Activated CD4-positive, alpha-beta T cell treated with anti-CD3 and anti-CD28 coated beads for 36 hours (primary cell): ENCODE data around the gene GALNTL6. TPM values are rescaled to one million over a fixed set of nuclear protein-coding genes. Genes with fewer than 3 reads are reported as not detected.
"Not testable (repeated sequence)": the region's sequence is repeated elsewhere in the genome, so short reads cannot be mapped to it uniquely, and the experiment has no call there.

Experiments
- ATAC-seq: fragments of 200-7000 bp; cut with Tn5 transposase; one replicate; pipeline ENCODE4 v1.10.0; 2021; ENCODE audit warnings: mild to moderate bottlenecking, moderate library complexity
- CTCF ChIA-PET: fragments of 350-600 bp; sonication (Branson Sonifier 250); formaldehyde crosslinking; loops from one replicate; lab custom pipeline; 2021; ENCODE audit warnings: antibody characterized with exemption; lab: Charles Lee
- POLR2A ChIA-PET: fragments of 350-600 bp; sonication (Branson Sonifier 250); formaldehyde crosslinking; loops from one replicate; lab custom pipeline; 2021; ENCODE audit warnings: antibody characterized with exemption, inconsistent platforms; lab: Charles Lee
- DNase-seq: peaks from one replicate; pipeline ENCODE4 v3.0.0-alpha.2; 2020
- H3K27ac Mint-ChIP-seq: one replicate; pipeline ENCODE4 v1.8.0; 2021; ENCODE audit warnings: mixed read lengths
- H3K27me3 Mint-ChIP-seq: one replicate; pipeline ENCODE4 v1.8.0; 2021; ENCODE audit warnings: mixed read lengths
- H3K36me3 Mint-ChIP-seq: one replicate; pipeline ENCODE4 v1.8.0; 2021; ENCODE audit warnings: low read depth, mixed read lengths
- H3K4me1 Mint-ChIP-seq: one replicate; pipeline ENCODE4 v1.8.0; 2021; ENCODE audit warnings: mixed read lengths
- H3K4me3 Mint-ChIP-seq: one replicate; pipeline ENCODE4 v1.8.0; 2021; ENCODE audit warnings: mild to moderate bottlenecking, moderate library complexity, mixed read lengths
- H3K9me3 Mint-ChIP-seq: one replicate; pipeline ENCODE4 v1.8.0; 2021; ENCODE audit warnings: low read depth, mixed read lengths
- intact Hi-C, 2 experiments: fragments of 100-400 bp; cut with DNase I in 1 of 2; cut with micrococcal nuclease in 1 of 2; formaldehyde crosslinking; loops; one replicate each; pipeline versions ENCODE4 v1.14.2 to v1.15.1; 2022 to 2024; cut with DNase I, micrococcal nuclease
- total RNA-seq, 2 experiments: library from RNA; stranded (reverse); gene quantifications; one replicate each; pipeline ENCODE4 v1.2.3, GENCODE V29; 2021

The GALNTL6 gene
- total RNA-seq, 2 experiments from 2014 or later, result not detected

DNA sequence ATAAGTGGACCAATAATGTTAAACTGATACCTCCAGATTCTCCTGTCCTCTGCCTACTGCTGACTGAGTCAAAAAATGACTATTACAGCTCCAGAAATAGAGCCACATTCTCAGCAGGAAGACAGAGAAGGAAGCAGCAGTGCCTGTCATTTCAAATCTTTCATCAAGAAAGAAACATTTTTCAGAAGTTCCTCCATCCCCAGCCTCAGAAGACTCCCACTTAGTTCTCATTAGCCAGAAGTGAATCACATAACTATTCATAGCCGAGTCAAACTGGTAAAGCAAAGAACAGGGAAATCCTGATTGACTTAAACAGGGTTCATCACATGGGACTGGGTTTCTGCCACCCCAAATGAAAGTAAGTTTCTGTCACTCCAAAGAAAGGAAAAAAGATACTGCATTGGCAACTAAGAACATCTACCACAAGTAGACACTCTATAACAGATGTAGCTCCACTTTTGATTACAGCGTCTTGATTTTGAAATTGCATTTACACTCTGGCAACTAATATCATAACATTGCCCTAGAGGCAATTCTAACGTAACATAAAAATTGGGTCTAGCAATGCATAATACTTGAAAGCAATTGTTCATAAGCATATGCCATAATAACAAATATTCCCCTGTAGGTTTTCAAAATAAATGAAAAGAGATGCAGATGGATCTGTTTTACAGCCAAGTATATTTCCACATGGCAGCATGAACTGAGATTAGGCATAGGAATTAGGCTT, 599.8 kb downstream of the GALNTL6 start:
- no peak overlapping the region for H3K4me3 Mint-ChIP-seq
- no peaks in the 10 kb centered on the region for H3K4me1 Mint-ChIP-seq
- DNase-seq (no peak), ATAC-seq (no peak)
- ChIA-PET CTCF (no interaction called here), POLR2A (no interaction called here)
- H3K27ac Mint-ChIP-seq, result no peak overlapping the region
- no peaks in the 10 kb centered on the region for H3K9me3 Mint-ChIP-seq
- intact Hi-C loops, result no loop called here
- no peaks in the 10 kb centered on the region for H3K36me3 Mint-ChIP-seq
- no peaks in the 10 kb centered on the region for H3K27me3 Mint-ChIP-seq

DNA sequence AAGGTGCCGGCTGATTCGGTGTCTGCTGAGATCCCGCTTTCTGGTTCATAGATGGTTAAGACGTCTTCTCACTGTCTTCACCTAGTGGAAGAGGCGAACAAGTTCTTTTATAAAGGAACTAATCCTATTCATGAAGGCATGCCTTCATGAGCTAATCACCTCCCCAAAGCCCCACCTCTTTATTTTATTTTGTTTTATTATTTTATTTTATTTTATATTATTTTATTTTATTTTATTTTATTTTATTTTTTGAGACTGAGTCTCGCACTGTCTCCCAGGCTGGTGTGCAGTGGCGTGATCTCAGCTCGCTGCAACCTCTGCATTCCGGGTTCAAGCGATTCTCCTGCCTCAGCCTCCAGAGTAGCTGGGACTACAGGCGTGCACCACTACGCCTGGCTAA, 615.8 kb downstream of the GALNTL6 start:
- intact Hi-C loops, POLR2A ChIA-PET: not testable (repeated sequence)

DNA sequence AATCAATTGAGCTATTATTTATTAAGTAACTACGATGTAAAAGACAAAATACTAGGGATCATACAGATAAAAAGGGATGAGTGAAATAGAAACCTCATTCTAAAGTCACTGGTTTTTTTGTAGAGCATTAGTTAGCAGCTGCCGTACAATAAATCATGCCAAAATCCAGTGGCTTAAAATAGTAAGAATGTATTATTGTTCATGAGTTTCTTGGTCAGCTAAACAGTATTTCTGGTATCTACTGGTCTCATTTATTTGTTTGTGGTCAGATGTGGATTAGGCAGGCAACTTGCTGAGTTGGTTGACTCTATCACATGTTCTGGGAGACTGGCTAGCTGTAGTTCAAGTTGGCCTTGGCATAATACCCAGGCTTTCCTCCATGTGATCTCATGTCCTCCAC, 667.3 kb downstream of the GALNTL6 start:
- ChIA-PET CTCF (no interaction called here), POLR2A (no interaction called here)
- H3K9me3 Mint-ChIP-seq, result peaks cover 6% of the 10 kb centered on the region
- H3K4me1 Mint-ChIP-seq, result no peaks in the 10 kb centered on the region
- DNase-seq, result no peak
- no peak overlapping the region for H3K4me3 Mint-ChIP-seq
- no peaks in the 10 kb centered on the region for H3K27me3 Mint-ChIP-seq
- intact Hi-C loops, result no loop called here
- no peak for ATAC-seq
- no peak overlapping the region for H3K27ac Mint-ChIP-seq
- no peaks in the 10 kb centered on the region for H3K36me3 Mint-ChIP-seq

More for the DNA sequence above, 615.8 kb downstream of the GALNTL6 start:
- H3K9me3 Mint-ChIP-seq, H3K4me1 Mint-ChIP-seq, H3K36me3 Mint-ChIP-seq, H3K27ac Mint-ChIP-seq, H3K4me3 Mint-ChIP-seq, ATAC-seq, H3K27me3 Mint-ChIP-seq, DNase-seq: not testable (repeated sequence)
- CTCF ChIA-PET, result interaction anchor here (0.6 kb wide), 1 partner anchor 1929 kb away, joined by 3 read pairs; no protein-coding TSS in a partner anchor

DNA sequence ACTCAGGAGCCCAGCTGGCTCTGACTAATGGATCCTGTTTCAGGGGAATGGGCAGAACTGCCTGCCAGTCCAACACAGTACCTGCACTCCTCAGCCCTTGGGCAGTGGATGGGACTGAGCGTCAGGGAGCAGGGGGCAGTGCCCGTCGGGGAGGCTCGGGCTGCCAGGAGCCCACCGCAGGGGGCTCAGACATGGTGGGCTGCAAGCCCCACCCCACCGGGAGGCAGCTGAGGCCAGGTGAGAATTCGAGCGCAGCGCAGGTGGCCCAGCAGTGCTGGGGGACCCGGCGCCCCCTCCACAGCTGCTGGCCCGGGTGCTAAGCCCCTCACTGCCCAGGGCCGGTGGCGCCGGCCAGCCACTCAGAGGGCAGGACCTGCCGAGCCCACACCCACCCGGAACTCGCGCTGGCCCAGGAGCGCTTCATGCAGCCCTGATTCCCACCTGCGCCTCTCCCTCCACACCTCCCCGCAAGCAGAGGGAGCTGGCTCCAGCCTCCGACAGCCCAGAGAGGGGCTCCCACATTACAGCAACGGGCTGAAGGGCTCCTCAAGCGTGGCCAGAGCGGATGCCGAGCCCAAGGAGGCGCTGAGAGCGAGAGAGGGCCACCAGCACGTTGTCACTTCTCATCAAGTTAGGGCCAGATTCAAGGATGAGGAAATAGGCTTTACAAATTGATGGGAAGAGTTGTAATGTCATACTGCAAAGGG, 668.8 kb downstream of the GALNTL6 start:
- POLR2A ChIA-PET, result no interaction called here
- no peak for DNase-seq
- Mint-ChIP-seq H3K4me1 (no peaks in the 10 kb centered on the region), H3K27me3 (no peaks in the 10 kb centered on the region), H3K27ac (no peak overlapping the region), H3K36me3 (no peaks in the 10 kb centered on the region), H3K9me3 (peaks cover 6% of the 10 kb centered on the region), H3K4me3 (no peak overlapping the region)
- ATAC-seq, result no peak
- intact Hi-C loops, result no loop called here
- CTCF ChIA-PET, result no interaction called here

DNA sequence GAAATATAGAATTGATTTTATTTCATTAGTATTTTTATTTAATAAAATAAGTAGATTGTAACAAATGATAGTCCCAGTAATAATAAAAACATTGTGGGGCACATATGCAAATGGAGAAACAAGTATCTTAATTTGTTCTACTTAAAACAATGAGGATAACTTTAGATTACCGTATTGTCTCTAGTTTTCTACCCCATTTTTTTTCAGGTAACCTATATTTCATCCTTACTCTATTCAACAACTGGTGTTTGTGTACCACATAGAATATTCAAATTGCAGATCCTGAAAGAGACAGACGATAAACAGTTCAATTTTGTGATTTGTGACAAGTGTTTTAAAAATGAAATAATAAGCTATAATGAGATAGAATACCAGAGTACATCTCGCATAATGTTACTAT, 671.8 kb downstream of the GALNTL6 start:
- Mint-ChIP-seq H3K4me1 (no peaks in the 10 kb centered on the region), H3K36me3 (no peaks in the 10 kb centered on the region), H3K4me3 (no peak overlapping the region), H3K9me3 (no peaks in the 10 kb centered on the region), H3K27ac (no peak overlapping the region), H3K27me3 (no peaks in the 10 kb centered on the region)
- intact Hi-C loops, result no loop called here
- POLR2A ChIA-PET, result no interaction called here
- ATAC-seq (no peak), DNase-seq (no peak)
- CTCF ChIA-PET, result no interaction called here

DNA sequence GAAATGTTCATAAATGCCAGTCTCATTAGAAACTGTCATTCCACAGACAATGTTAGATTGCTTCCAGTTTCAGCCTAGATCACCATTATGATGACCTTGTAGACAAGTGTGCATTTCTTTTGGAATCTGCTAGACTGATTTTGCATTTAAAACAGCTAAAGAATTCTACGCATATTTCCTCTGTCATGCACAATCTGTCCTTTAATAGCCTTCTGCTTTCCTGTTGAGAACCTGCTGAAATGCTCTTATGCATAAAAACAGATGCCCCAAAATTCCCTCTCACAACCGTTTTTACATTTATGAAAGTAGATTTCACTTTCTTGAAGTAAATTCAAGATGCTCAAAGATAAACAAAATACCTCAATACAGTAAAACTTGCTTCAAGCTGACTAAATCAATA, 673.3 kb downstream of the GALNTL6 start:
- ChIA-PET POLR2A (no interaction called here), CTCF (no interaction called here)
- DNase-seq, result no peak
- H3K9me3 Mint-ChIP-seq, result no peaks in the 10 kb centered on the region
- no peaks in the 10 kb centered on the region for H3K36me3 Mint-ChIP-seq
- ATAC-seq, result no peak
- H3K27ac Mint-ChIP-seq, result no peak overlapping the region
- no peak overlapping the region for H3K4me3 Mint-ChIP-seq
- no peaks in the 10 kb centered on the region for H3K4me1 Mint-ChIP-seq
- H3K27me3 Mint-ChIP-seq, result no peaks in the 10 kb centered on the region
- intact Hi-C loops, result no loop called here

DNA sequence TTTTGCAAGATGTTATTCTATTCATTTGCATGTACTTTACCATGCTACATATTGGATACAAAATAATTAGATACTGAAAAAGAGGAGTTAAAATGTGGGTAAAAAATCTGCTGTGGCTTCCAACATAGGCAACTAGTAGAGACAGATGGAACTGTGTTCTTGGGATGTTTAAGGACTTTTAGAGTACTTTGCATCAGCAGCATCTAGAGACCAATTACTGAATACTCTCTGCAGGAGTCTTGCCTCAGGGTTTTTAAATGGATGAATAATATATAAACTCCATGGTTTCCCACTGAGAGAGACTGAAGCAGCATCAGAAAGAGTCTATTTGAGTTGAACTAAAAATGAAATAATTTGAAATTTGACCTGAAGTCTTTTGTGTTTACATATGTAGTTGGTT, 676.7 kb downstream of the GALNTL6 start:
- intact Hi-C loops, result no loop called here
- CTCF ChIA-PET, result no interaction called here
- Mint-ChIP-seq H3K27ac (no peak overlapping the region), H3K4me3 (no peak overlapping the region), H3K27me3 (no peaks in the 10 kb centered on the region), H3K9me3 (peaks cover 2% of the 10 kb centered on the region), H3K4me1 (no peaks in the 10 kb centered on the region), H3K36me3 (no peaks in the 10 kb centered on the region)
- POLR2A ChIA-PET, result no interaction called here
- no peak for ATAC-seq
- DNase-seq, result no peak

DNA sequence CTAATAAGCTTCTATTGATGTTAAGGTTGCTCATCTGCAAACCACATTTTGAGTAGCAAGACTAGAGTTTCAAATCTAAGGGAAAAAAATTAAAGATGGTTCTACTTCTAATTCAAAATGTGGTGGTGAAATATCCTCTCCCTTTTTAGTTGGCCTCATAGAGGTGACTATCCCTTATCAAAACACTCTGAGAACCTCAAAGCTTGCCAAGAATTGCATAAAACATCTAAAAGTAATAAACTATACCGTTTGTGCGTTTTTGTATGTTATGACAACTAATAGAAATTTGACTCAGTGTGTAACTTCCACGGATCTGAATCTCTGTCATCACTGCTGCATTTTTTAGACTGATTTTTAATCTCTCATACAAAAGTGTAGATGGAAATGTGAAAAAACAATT, 682.6 kb downstream of the GALNTL6 start:
- H3K27me3 Mint-ChIP-seq, result no peaks in the 10 kb centered on the region
- ATAC-seq, result no peak
- peaks cover 2% of the 10 kb centered on the region for H3K9me3 Mint-ChIP-seq
- H3K27ac Mint-ChIP-seq, result no peak overlapping the region
- DNase-seq, result no peak
- CTCF ChIA-PET, result no interaction called here
- H3K4me3 Mint-ChIP-seq, result no peak overlapping the region
- no peaks in the 10 kb centered on the region for H3K4me1 Mint-ChIP-seq
- POLR2A ChIA-PET, result no interaction called here
- H3K36me3 Mint-ChIP-seq, result no peaks in the 10 kb centered on the region
- intact Hi-C loops, result no loop called here

DNA sequence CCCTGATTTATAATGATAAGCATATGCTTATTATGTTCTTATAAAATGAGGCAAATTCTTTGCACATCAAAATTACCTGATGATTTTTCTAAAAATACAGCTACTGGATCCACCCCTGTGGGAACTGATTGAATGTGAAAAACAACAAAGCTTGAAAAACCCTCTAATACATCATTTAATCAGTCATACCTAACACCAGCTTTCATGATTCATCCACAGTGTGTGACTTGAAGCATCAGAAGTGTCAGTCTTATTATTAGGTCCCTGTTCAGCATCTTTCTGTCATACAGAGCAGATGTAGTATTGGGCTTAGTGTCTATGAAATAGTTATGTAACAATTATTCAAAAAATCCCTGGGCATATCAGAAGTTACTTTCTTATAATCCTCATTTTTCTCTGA, 684.1 kb downstream of the GALNTL6 start:
- no peak for DNase-seq
- CTCF ChIA-PET, result interaction anchor here (0.6 kb wide), 1 partner anchor 469 kb away, joined by 3 read pairs; no protein-coding TSS in a partner anchor
- H3K27ac Mint-ChIP-seq, result no peak overlapping the region
- no peaks in the 10 kb centered on the region for H3K36me3 Mint-ChIP-seq
- H3K4me3 Mint-ChIP-seq, result no peak overlapping the region
- intact Hi-C loops, result no loop called here
- no peaks in the 10 kb centered on the region for H3K27me3 Mint-ChIP-seq
- H3K4me1 Mint-ChIP-seq, result no peaks in the 10 kb centered on the region
- no peak for ATAC-seq
- POLR2A ChIA-PET, result no interaction called here
- H3K9me3 Mint-ChIP-seq, result peaks cover 2% of the 10 kb centered on the region

DNA sequence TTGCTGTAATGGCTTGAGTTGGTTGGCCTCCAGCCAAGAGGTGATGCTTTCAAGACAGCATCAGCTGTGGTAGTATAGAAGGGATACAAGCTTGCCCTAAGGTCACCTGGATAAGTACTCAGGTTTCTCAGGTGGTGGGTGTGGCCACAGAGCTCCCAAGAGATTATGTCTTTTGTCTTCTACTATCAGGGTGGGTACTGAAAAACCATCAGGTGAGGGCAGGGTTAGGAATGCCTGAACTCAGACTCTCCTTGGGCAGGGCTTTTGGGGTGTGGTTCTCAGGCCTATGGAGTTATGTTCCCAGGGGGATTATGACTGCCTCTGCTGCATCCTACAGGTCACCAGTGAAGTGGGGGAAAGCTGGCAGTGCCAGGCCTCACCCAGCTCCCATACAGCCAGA, 700.8 kb downstream of the GALNTL6 start:
- Mint-ChIP-seq H3K9me3 (peaks cover 2% of the 10 kb centered on the region), H3K4me1 (no peaks in the 10 kb centered on the region)
- CTCF ChIA-PET, result interaction anchor here (1.0 kb wide), 1 partner anchor 14 kb away, joined by 3 read pairs; no protein-coding TSS in a partner anchor

DNA sequence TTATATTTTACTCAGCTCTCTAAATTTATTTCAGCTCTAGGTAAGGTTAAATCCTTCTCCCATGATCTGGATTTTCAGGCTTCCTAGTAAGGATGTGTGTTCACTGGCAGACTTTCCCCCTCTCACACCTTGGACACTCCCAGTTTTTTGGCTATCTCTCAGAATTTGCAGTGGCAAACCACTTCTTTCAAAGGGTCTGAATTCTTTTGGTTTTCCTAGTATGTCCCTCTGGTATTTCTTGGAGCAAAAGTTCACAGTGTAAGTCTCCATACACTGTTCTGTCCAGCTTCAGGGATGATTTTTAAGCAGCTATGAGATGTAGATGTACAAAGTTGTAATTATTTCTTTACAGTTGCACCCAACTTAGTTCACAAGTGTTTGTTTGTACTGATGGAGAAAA, 701.6 kb downstream of the GALNTL6 start:
- Mint-ChIP-seq H3K4me1 (no peaks in the 10 kb centered on the region), H3K4me3 (no peak overlapping the region), H3K36me3 (no peaks in the 10 kb centered on the region), H3K27me3 (no peaks in the 10 kb centered on the region), H3K27ac (no peak overlapping the region), H3K9me3 (peaks cover 2% of the 10 kb centered on the region)
- intact Hi-C loops, result no loop called here
- ChIA-PET CTCF (interaction anchor here (1.0 kb wide), 1 partner anchor 14 kb away, joined by 3 read pairs; no protein-coding TSS in a partner anchor), POLR2A (no interaction called here)
- DNase-seq (no peak), ATAC-seq (no peak)

More for the DNA sequence above, 700.8 kb downstream of the GALNTL6 start:
- intact Hi-C loops, result no loop called here
- Mint-ChIP-seq H3K36me3 (no peaks in the 10 kb centered on the region), H3K4me3 (no peak overlapping the region), H3K27me3 (no peaks in the 10 kb centered on the region), H3K27ac (no peak overlapping the region)
- DNase-seq (no peak), ATAC-seq (no peak)
- POLR2A ChIA-PET, result no interaction called here
